EL (cell line): ENCODE measurements around the gene TMBIM4.
A peak's percentile ranks its signal among the peaks of the same experiment; 100 is the strongest.

Source experiments
- DNase-seq: peaks from one replicate; pipeline ENCODE4 v3.0.0-alpha.2; 2016

TMBIM4 gene

DNA sequence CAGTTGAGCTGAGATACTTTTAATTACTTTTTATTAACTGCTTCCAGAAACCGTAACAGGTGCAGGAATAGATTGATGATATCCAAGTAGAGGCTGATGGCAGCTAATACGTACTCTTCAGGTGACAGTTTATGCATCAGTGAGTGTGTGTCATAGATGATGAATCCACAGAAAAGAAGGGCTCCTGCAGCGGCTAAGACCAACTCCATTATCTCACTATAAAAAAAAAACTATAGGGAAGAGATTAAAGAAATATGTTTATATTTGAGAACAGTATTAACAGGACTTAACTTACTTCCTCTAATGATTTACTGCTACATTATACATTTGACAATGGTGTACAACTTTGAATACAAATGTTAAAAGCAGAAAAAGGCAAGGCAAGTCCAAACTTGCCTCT, 31.9 kb downstream of the TMBIM4 start:
- no peak for DNase-seq

DNA sequence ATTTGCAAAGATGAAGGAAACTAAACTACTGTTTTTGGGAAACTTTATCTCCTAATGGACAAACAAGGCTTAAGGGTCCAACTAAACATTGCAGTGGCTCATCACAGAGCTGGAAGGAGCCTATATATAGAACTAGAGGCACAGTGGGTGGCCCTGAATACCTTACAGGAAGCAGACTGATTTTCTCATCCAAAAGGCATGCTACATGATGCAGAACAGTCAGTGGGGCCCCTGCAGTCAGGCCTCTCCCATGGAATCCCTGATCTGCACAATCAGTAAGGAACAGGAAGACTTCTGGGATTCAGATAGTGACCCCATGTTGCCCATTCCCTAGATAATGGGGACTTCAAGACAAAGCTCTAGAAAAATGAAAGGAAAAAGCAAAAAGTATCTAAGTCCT, 37.4 kb downstream of the TMBIM4 start:
- DNase-seq, result peak; percentile 90

DNA sequence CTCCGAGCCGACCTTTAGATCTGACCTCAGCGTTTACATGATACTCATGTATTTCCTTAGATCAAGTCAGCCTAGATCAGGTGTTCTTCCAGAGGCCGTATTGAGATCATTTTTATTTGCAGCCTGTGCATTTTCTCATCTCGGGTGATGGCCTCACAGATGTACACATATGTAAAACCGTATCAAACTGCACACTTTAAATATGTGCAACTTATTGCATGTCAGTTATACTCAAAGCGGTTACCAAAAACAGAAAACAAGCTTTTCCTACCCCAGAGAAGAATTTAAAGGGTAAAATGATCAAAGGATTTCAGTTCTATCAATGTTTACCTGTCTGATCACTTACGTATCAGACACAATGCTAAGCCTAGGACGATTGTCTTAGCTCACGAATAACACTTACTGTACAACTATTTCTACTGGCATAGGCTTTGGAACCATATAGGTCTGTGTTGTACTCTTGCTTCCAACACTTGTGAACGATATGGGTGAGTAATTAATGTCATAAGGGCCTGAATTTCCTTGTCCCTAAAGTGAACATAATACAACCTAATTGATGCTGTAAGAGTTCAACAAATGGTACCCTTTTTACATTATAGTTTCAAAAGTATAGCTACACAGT, 38.6 kb downstream of the TMBIM4 start:
- DNase-seq, result no peak

DNA sequence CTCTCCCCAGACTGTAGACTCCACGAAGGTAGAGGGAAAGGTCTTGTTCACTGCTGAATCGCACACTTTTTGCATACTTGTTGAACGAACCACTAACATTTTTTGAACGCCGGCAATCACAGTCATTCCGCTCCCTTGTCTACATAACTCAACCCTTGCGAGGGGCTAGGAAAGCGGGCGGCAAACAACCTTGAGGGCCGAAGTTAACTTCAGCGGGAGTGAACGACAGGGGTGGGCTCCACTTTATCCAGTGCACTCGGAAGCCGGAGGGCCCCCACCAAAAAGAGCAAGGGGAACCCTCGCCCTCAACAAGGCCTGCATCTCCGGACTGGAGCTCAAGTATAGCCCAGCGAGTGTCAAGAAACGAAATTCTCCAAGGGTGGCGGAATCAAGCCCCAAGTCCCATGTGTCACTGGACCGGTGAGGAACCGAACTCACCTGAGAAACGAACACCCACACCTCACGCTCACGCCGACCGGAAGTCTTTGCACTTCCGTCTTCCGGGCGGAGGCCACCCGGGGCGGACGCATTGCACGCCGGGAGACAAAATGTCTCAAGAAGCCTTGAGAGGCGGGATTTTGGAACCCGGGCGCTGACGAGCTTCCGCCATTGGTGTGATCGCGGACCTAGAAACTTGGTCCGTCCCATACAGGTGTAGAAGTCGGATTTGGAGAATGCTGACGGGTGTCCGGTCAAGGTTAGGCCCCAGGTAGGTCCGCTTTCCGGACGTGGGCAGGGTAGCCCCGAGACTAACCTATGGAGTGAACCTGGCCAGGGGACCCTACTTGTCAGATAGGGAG, 39.3 kb downstream of the TMBIM4 start, which contains the start of gene LLPH:
TSS of gene LLPH (minus strand) at position 484 of the 800 bp plus-strand sequence. CDS start 1,644 bp downstream, outside the sequence.
- peak; percentile 89 for DNase-seq

DNA sequence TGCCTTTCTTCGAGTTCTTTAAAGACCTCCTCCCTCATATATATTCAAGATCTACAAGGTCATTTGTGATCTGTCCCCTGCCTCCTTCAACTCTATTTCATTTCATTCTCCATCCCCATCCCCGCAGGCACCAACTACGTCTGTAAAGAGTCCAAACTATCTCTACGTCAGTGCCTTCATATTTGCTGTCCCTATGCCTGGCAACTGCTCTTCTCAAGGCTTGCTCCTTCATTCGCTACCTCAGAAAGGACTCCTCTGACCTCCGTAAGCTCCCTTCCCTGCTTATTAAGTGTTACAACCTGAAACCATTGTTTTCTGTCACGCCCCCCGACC, 39.9 kb downstream of the TMBIM4 start:
- DNase-seq, result peak; percentile 13

DNA sequence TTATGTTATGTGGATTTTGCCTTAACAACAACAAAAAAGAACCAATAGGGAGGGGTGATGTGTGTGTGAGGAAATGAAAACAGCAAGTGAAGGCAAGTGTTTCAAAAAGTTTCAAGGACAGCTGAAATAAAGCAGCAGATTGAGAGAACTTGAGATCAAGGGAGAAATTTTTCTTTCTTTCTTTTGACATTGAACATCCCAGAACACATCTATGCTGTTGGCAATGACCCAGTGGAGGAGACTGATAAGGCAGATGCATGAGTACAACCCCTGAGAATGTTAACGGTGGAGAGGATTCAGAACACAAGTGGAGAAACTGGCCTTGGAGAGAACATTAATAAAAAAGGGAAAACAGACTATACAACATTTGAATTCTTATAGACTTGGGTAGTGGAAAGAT, 42.1 kb downstream of the TMBIM4 start:
- no peak for DNase-seq

DNA sequence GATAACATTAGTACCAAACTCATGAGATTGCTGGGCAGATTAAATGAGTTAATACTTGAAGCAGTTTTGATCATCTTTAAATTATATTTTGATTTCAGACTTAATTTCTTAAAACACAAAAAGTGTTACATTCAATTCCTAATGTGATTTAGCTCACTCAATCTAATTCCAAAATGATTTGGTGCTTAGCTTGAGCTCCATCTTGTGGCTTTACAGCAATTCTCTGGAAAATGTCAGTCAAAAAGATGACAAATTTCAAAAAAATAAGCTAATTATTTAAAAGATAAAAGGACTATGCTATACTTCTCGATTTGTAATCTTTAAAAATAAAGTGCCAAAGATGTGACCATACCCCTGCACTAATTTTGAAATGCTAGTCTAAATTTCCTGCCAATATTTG, 49.3 kb downstream of the TMBIM4 start:
- no peak for DNase-seq

DNA sequence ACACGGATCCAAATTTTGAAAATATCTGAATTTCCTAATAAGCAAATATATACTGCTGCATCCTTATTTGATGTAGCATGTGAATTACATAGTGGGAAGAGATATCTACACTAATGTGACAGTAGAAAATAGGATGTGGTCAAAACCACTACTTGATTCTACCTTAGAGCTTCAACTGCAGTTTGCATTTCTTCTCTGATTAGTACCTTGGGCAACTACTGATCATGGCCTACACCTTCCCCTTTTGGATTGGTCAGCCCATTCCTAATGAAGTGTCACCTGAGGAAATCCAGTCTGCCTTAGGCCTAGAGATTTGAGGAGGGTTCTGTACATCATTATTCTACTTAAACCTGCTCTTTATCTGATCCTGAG, 49.9 kb downstream of the TMBIM4 start:
- DNase-seq, result no peak

DNA sequence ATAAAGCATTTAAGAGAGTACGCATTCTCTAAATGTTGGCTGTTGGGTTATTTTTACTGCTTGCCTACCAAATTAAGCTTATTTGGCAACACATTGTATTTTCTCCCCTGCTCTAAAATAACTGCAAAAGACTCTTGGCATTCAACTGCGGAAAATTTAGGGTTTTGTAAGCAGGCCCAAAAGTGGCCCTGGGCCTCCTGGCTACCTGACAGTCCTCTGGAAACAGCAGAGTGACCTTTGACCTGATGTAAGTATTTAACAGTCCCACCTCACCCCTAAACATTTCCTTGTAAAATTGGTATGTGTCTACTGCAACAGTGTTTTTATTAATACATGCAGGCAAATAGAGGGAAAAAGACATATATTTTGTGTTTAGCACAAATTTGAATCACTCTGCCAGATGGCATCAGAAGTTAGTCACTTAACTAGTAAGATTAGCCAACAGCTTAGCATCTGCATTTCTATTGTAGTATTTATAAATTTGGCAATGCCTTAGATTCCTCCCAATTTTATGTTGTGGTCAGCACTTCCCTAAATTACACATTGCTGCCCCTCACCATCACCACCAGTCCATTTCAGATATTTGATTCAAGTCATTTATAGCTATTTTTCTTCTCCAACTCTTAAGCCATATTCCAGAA, 50.4 kb downstream of the TMBIM4 start:
- no peak for DNase-seq

DNA sequence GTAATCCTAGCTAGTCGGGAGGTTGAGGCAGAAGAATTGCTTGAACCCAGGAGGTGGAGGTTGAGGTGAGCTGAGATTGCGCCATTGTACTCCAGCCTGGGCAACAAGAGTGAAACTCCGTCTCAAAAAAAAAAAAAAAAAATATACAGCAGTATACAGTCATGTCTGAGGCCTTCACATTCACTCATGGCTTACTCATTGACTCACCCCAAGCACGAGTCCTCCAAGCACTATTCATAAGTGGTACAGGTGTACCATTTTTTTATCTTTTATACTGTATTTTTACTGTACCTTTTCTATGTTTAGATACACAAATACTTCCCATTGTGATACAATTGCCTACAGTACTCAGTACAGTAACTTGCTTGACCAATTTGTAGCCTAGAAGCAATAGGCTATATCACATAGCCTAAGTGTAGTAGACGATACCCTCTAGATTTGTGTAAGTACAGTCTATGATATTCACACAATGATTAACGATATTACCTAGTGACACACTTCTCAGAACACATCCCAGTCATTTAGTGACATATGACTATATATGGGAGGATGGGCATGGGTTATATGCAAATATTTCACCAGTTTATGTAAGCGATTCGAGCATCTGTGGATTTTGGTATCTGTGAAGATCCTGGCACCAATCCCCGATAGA, 51.4 kb downstream of the TMBIM4 start:
- DNase-seq, result peak; percentile 23

DNA sequence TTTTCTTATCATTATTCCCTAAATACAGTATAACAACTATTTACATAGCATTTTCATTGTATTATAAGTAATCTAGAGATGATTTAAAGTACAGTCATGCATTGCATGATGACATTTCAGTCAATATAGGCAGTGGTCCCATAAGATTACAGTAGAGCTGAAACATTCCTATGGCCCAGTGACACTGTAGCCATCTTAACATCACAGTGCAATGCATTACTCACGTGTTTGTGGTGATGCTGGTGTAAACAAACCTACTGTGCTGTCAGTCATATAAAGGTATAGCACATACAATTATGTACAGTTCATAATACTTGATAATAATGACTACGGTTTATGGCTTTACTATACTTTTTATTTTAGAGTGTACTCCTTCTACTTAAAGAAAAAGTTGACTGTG, 52.6 kb downstream of the TMBIM4 start:
- no peak for DNase-seq

DNA sequence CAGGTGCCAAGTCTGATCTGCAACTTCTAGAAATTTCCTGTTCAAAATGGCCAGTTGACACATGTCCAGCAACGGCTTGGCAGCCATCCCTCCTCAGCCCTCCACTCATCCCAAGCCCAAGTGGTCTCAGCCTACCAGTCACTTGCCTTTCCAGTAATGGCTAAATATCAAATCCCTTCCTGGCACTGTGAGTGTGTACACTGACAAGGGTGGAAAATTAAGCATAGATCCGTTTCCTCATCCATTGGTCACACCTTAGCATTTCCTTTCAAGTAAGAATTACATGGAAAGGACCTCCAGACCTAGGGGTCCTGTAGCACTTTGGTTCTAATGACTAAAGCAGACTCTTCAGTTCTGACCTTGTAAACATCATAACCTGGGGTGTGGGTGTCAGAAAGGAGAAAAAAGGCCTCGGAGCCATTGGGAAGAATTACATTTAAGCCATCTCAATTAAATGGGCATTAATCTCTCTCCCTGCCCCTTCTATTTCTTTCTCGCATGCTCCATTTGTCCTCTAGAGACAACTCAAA, 54.7 kb downstream of the TMBIM4 start:
- DNase-seq, result no peak

DNA sequence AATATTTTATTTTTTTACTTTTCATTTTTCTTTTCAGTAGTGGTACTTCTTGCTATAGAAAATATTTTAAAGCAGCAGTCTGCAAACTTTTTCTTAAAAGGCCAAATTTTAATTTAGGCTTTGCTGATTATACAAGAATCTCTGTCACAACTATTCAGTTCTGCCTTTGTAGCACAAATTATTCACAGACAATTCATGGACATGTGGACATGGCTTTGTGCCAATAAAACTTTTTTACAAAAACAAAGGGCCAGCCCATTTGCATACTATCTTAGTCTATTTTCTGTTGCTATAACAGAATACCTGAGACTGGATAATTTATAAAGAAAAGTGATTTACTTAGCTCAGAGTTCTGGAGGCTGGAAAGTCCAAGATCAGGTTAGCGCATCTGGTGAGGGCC, 56.3 kb downstream of the TMBIM4 start:
- DNase-seq, result no peak

DNA sequence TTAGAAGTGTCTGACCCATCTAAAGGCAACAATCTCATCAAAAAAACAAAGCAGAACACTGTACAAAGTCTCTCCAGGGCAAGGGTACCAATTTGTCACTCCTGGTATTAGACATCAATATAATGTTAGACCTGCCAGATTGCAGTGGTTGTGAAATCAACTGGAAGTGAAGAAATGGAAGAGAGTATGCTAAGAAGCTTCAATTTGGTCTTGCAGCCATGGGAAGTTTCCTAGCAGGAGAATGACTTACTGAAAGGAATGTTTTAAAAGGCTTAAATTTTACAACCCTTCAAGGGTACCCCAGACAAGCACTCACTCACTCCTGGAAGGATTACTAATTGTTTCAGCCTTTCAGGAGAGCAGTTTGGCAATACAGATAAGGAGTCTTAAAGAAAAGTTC, 58.2 kb downstream of the TMBIM4 start:
- DNase-seq, result peak; percentile 16

DNA sequence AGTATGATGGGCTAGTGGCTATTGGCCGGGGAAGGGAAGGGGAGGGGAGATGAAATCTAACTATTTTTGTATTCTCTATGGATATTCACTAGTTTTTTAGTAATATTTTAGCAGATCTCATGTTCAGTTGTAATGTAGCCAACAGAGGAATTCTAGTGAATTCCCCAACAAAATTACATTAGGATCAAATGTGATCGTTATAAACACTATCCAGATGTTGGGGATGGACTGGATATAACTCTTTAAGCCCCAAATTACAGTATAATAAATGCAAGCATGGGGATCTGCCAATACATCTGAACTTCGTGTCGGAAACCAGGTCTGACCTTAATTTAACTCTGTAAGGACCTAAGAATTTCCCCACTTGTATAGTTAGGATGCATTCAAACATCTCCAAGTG, 60.7 kb downstream of the TMBIM4 start:
- no peak for DNase-seq

DNA sequence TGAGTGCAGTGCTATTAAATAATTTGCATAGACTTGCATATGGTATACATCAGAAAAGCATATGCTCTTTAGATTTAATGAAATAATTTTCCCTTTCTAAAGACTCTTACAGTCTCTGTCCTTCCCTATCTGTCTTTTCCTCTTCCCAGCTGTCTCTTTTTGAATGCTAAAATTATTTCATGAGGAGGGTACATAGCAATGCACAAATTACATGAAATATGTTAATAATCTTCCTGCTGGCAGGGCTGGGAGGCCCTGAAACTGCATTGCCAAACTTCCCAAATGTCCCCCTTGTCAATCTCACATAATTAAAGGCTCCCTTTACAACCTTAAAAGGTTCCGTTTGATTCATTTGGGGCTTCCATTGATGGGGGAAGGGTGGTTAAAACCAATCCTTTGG, 61.4 kb downstream of the TMBIM4 start:
- no peak for DNase-seq

DNA sequence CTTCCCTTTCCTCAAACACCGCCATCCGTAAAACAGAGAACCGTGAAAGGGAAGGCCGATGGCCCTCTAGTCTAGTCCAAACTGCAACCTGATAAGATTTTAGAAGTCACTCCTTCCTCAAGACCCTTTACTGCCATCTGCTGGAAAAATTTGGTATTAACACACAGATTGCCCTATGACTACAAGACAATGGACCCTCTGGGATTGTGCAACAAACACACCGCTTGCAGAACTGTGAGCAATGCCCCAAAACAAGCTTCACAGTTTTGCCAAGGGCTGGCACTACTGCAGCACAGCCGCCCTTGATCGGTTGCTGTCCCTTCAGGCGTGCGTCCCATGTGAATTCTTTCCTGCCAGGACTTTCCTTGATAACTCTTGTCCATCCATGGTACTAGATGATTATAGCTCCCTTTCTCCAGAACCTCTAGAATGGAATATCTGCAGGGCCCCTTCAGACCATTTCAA, 62.3 kb downstream of the TMBIM4 start:
- DNase-seq, result peak; percentile 94

DNA sequence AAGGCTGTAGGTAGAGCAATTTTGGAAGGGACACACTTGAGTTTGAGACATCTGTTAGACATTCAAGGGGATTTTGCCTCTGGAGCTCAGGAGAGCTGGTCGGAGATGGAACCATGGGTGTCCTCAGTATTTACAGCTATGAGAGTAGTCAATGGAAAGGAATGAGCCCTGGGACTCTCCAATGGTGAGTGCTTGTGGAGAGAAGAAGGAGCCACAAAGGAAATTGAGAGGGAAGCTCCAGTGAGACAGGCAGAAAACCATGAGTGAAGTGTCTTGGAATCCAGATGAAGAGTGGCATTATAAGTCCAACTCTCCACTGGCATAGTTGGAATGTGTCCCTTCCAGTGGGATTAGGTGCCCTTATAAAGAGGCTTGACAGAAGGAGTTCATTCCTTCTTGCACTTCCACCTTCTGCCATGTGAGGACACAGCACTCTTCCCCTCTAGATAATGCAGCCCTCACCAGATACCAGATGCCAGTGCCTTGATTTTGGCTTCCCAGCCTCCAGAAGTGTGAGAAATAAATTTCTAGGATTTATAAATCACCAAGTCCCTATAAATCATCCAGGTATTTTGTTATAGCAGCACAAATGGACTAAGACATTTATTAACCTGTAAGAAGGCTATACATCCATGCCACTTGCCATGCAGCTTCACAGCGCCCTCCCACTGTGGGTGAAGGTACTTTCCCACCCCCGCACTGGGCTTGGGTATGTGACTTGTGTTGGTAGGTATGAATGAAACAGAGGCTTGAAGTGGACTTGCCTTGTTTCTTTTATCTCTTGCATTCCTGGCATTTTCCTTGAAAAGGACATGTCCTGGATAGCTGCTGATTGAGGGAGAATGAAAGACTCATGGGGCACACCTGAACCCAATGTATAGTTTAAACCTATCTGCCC, 66.5 kb downstream of the TMBIM4 start:
- peak; percentile 51 for DNase-seq

DNA sequence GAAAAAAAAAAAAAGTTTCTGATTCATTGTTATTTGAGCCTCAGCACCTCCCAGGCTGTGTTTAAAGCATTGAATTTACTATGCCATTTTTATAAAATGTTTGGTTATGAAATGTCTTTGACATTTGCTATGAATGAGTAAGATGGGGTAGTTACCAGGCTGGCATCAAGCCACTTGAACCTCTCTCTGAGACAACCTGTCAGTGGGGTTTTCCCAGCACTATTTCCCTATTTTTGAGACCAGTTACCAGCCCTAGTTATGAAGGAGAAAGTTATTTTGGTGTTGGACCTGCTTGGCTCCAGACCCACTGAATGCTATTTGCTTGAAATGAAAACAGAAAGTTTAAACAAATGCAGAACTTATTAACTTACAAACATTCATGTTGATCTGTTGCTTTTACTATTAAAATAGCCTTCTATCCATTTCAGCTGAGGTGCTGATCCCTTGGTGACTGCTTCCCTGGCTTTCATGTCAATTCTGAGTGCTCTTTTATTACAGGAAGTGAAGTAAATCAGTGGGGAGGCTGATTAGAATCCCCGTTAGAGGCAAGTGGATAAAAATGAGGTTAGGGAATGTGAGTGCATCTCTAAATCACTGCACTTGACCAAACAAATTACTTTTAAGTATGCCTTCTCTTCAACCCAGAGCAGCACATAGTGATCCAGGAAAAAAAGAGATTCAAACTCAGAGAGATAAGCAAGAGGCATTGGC, 77.1 kb downstream of the TMBIM4 start:
- DNase-seq, result peak; percentile 67

DNA sequence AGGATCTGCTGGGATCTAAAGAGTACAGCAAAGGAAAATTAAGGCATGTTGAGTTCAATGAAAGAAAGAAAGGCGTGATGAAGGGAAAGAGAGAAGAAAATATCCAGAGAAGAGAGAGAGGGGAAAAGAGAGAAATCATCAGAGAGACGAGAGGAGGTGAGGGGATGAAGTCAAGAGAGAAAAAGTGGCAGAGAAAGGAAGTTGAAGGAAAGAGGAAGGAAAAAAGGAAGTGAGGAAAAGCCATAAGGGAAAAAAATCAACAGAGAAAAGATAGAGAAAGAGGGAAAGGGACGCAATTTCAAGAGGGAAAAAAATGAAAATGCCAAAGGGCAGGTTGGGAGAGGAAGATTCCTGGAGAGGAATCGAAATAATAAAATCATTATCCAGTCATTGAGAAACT, 79.6 kb downstream of the TMBIM4 start:
- no peak for DNase-seq

DNA sequence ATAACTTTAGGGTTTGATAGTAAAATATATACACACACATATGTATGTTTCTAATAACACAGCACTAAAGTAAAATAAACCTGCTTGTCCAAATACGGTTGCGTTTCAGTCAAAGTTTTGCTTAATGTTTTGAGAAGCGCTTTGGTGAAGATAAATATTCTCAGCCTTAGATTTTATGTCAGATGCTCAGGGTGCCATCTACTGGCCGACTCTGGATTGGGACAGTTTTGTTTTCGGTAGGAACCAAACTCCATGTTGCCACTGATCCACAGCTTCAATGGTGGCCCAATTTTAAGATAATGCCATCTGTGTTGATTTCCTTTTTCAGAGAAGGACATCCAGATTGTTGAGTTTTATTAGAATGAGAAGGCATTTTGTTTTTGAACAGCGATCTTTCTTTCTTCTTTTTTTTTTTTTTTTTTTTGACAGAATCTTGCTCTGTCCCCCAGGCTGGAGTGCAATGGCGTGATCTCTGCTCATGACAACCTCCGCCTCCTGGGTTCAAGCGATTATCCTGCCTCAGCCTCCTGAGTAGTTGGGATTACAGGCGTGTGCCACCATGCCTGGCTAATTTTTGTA, 82.3 kb downstream of the TMBIM4 start:
- DNase-seq, result peak; percentile 75
